Small intestine (tissue), 16 donors: ENCODE data around the gene ATP9A. TPM values are rescaled to one million over a fixed set of nuclear protein-coding genes. Genes with fewer than 3 reads are reported as not detected.
A peak's percentile ranks its signal among the peaks of the same experiment; 100 is the strongest.
"Not testable (repeated sequence)": the region's sequence is repeated elsewhere in the genome, so short reads cannot be mapped to it uniquely, and the experiment has no call there.

Experiments
- DNase-seq, 2 donors: peaks; one replicate each; pipeline versions ENCODE4 v3.0.0 to v3.0.0-alpha.2; 2013
- FAIRE-seq: peaks from 2 replicates; lab custom pipeline; 2012; peaks lifted over from hg19 to GRCh38; lab: Jason Lieb, UNC
- H3K27ac ChIP-seq, 3 donors: one replicate each; pipeline ENCODE4 v1.5.1; 2013; ENCODE audit warnings: low read length in 2 of 3, mild to moderate bottlenecking in 2 of 3, control low read depth in 1 of 3, inconsistent platforms in 1 of 3, low read depth in 1 of 3, moderate library complexity in 1 of 3
- H3K27me3 ChIP-seq, 3 donors: one replicate each; pipeline ENCODE4 v1.6.1; 2013; ENCODE audit warnings: low read length in 3 of 3, inconsistent platforms in 1 of 3; ENCODE audit not compliant: control insufficient read depth in 3 of 3, insufficient read depth in 3 of 3
- H3K36me3 ChIP-seq, 3 donors: one replicate each; pipeline ENCODE4 v1.6.1; 2013; ENCODE audit warnings: low read length in 3 of 3, inconsistent platforms in 1 of 3, low read depth in 1 of 3, mild to moderate bottlenecking in 1 of 3, moderate library complexity in 1 of 3; ENCODE audit not compliant: control insufficient read depth in 3 of 3, insufficient read depth in 2 of 3
- H3K4me1 ChIP-seq, 3 donors: one replicate each; pipeline ENCODE4 v1.6.1; 2013; ENCODE audit warnings: low read length in 2 of 3, inconsistent platforms in 1 of 3, low read depth in 1 of 3, mild to moderate bottlenecking in 1 of 3, moderate library complexity in 1 of 3; ENCODE audit not compliant: control insufficient read depth in 3 of 3, insufficient read depth in 2 of 3
- H3K4me3 ChIP-seq, 3 donors: one replicate each; pipeline ENCODE4 v1.5.1; 2013; ENCODE audit warnings: low read length in 3 of 3, control low read depth in 1 of 3, inconsistent platforms in 1 of 3, low read depth in 1 of 3, mild to moderate bottlenecking in 1 of 3, moderate library complexity in 1 of 3
- H3K9me3 ChIP-seq, 2 donors: one replicate each; pipeline ENCODE4 v1.6.1; 2013; ENCODE audit warnings: low read depth in 1 of 2, low read length in 1 of 2; ENCODE audit not compliant: control insufficient read depth in 2 of 2, insufficient read depth in 1 of 2
- WGBS, 3 donors: extraction: QIAGEN DNeasy Blood & Tissue Kit; methylation state at CpG; one replicate each; pipeline ENCODE4 v1.1.7; 2013; 5-methylcytosine and 5-hydroxymethylcytosine counted together
- long read RNA-seq, 10 donors: transcript quantifications; one replicate each; lab custom pipeline, GENCODE V29; 2026
- polyA plus RNA-seq, 4 donors: library from polyadenylated mRNA; stranded (reverse) in 3 of 4; unstranded in 1 of 4; fragments of 200-250 nt in 3 of 4; fragments of 120-200 nt in 1 of 4; gene quantifications; one replicate each; pipeline versions ENCODE4 v1.2.1 to v1.2.3, GENCODE V29; 2013
- donor health status: healthy with polysubstance abuse.
- donor health status: control.
- donor health status: control.
- donor health status: Bipolar disorder and iron deficiency.
- donor health status: healthy.

The ATP9A gene
- 10 to 100 TPM in 2 of 4 donors, 1 to 10 TPM in 2; 4.1 to 49.0 (median 10.4) TPM for polyA plus RNA-seq
- long read RNA-seq, donor 1, full-length matches to known transcripts: 1 of 1 reads
- long read RNA-seq, donor 1, partial matches to known transcripts: 0 of 1 reads
- long read RNA-seq, donor 1, other reads (novel, unspliced or antisense): 0 of 1 reads
- long read RNA-seq, donor 2, full-length matches to known transcripts: 3 of 3 reads
- long read RNA-seq, donor 2, partial matches to known transcripts: 0 of 3 reads
- long read RNA-seq, donor 2, other reads (novel, unspliced or antisense): 0 of 3 reads
- long read RNA-seq, donor 3, partial matches to known transcripts: 6 of 6 reads
- long read RNA-seq, donor 3, other reads (novel, unspliced or antisense): 0 of 6 reads
- long read RNA-seq, donor 4: 0 reads
- long read RNA-seq, donor 5: 0 reads
- long read RNA-seq, donor 6: 0 reads
- long read RNA-seq, donor 7: 0 reads
- long read RNA-seq, donor 8: 0 reads
- long read RNA-seq, donor 9: 0 reads
- long read RNA-seq, donor 10, full-length matches to known transcripts: 3 of 11 reads
- long read RNA-seq, donor 10, partial matches to known transcripts: 8 of 11 reads
- long read RNA-seq, donor 10, other reads (novel, unspliced or antisense): 0 of 11 reads

- DNase-seq (peak; percentile 43 to 77), FAIRE-seq (no peak)
- WGBS, 3 donors: 1% methylated on average over 26 to 131 of the region's 131 CpGs
- peak within 1 kb of the TSS; percentile 63 to 97 (median 92) for H3K27ac ChIP-seq
- H3K4me1 ChIP-seq: peaks cover 0 to 11% (median 3%) of the 10 kb centered on the region in 3 donors
- peaks cover 0 to 3% (median 0%) of the 10 kb centered on the region in 3 donors for H3K36me3 ChIP-seq
- H3K4me3 ChIP-seq: peak within 1 kb of the TSS; percentile 54 to 98 (median 68)
- H3K9me3 ChIP-seq: no peaks in the 10 kb centered on the region
- no peaks in the 10 kb centered on the region for H3K27me3 ChIP-seq
Measured at GRCh38 chr20:51767867-51768758, at the start of gene ATP9A. Gene ATP9A (minus strand): TSS chr20:51768390. CDS start chr20:51768369, 21 bp downstream.

- not testable (repeated sequence) for H3K4me3 ChIP-seq, DNase-seq, H3K27ac ChIP-seq, H3K9me3 ChIP-seq, H3K4me1 ChIP-seq, H3K36me3 ChIP-seq, H3K27me3 ChIP-seq, FAIRE-seq
- WGBS, 3 donors: 61 to 82% (median 77%) methylated on average over 8 of the region's 8 CpGs
Measured at GRCh38 chr20:51816856-51817255, 48.7 kb upstream of the ATP9A start.

- no peaks in the 10 kb centered on the region for H3K27me3 ChIP-seq
- H3K36me3 ChIP-seq: no peaks in the 10 kb centered on the region
- H3K4me1 ChIP-seq: peaks cover 0 to 6% (median 0%) of the 10 kb centered on the region in 3 donors
- WGBS, 3 donors: 59 to 69% (median 68%) methylated on average over 5 of the region's 5 CpGs
- DNase-seq (peak in 1 of 2 donors; percentile 42), FAIRE-seq (no peak)
- no peaks in the 10 kb centered on the region for H3K9me3 ChIP-seq
- H3K27ac ChIP-seq: no peak overlapping the region
- H3K4me3 ChIP-seq: no peak overlapping the region
Measured at GRCh38 chr20:51815383-51816076, 47.3 kb upstream of the ATP9A start.

- peaks cover 0 to 10% (median 0%) of the 10 kb centered on the region in 3 donors for H3K4me1 ChIP-seq
- H3K36me3 ChIP-seq: no peaks in the 10 kb centered on the region
- FAIRE-seq (no peak), DNase-seq (no peak)
- 79 to 86% (median 82%) methylated on average over 4 of the region's 4 CpGs for WGBS, 3 donors
- no peaks in the 10 kb centered on the region for H3K27me3 ChIP-seq
- no peaks in the 10 kb centered on the region for H3K9me3 ChIP-seq
- H3K4me3 ChIP-seq: no peak overlapping the region
- no peak overlapping the region for H3K27ac ChIP-seq
Measured at GRCh38 chr20:51812861-51813260, 44.7 kb upstream of the ATP9A start.

- H3K4me3 ChIP-seq: no peak overlapping the region
- no peak for DNase-seq
- no peaks in the 10 kb centered on the region for H3K9me3 ChIP-seq
- 63 to 82% (median 77%) methylated on average over 8 of the region's 8 CpGs for WGBS, 3 donors
- no peak overlapping the region for H3K27ac ChIP-seq
- H3K4me1 ChIP-seq: peaks cover 0 to 10% (median 0%) of the 10 kb centered on the region in 3 donors
- no peaks in the 10 kb centered on the region for H3K36me3 ChIP-seq
- no peaks in the 10 kb centered on the region for H3K27me3 ChIP-seq
- FAIRE-seq: no peak
Measured at GRCh38 chr20:51811514-51812128, 43.4 kb upstream of the ATP9A start.

GRCh38 chr20:51811042-51811355 is 42.8 kb upstream of the ATP9A start:
- WGBS, 3 donors: 74 to 82% (median 78%) methylated on average over 3 of the region's 3 CpGs
- H3K27me3 ChIP-seq: no peaks in the 10 kb centered on the region
- peaks cover 0 to 10% (median 0%) of the 10 kb centered on the region in 3 donors for H3K4me1 ChIP-seq
- H3K4me3 ChIP-seq: no peak overlapping the region
- DNase-seq (peak in 1 of 2 donors; percentile 56), FAIRE-seq (no peak)
- no peaks in the 10 kb centered on the region for H3K9me3 ChIP-seq
- H3K36me3 ChIP-seq: no peaks in the 10 kb centered on the region
- H3K27ac ChIP-seq: peak overlapping the region in 1 of 3 donors; percentile 5

GRCh38 chr20:51810155-51811041 is 42.2 kb upstream of the ATP9A start:
- WGBS, 3 donors: 81 to 90% (median 85%) methylated on average over 13 of the region's 13 CpGs
- no peaks in the 10 kb centered on the region for H3K9me3 ChIP-seq
- H3K27ac ChIP-seq: peak overlapping the region in 1 of 3 donors; percentile 5
- no peak overlapping the region for H3K4me3 ChIP-seq
- peaks cover 0 to 10% (median 0%) of the 10 kb centered on the region in 3 donors for H3K4me1 ChIP-seq
- H3K36me3 ChIP-seq: no peaks in the 10 kb centered on the region
- DNase-seq: no peak
- no peak for FAIRE-seq
- H3K27me3 ChIP-seq: no peaks in the 10 kb centered on the region
